GM21367 (cell line): Measurements from ENCODE around the gene SLC6A4.
"Not testable (repeated sequence)": the region's sequence is repeated elsewhere in the genome, so short reads cannot be mapped to it uniquely, and the experiment has no call there.

ENCODE experiments used
- ATAC-seq: cut with Tn5 transposase; IDR thresholded peaks from one replicate; pipeline ENCODE4 v1.9.1; 2021; ENCODE audit not compliant: unreplicated experiment

The SLC6A4 gene

GRCh38 chr17:30239089-30239462 is 3.6 kb upstream of the SLC6A4 start:
- ATAC-seq: no peak

GRCh38 chr17:30238387-30239088 is 3.0 kb upstream of the SLC6A4 start:
- ATAC-seq: no peak

GRCh38 chr17:30238003-30238344 is 2.5 kb upstream of the SLC6A4 start:
- no peak for ATAC-seq

GRCh38 chr17:30237296-30238002 is 2.0 kb upstream of the SLC6A4 start:
- no peak for ATAC-seq

GRCh38 chr17:30236766-30237165 is 1.3 kb upstream of the SLC6A4 start:
- ATAC-seq: no peak

- no peak for ATAC-seq
Measured at GRCh38 chr17:30236297-30236624, 764 bp upstream of the SLC6A4 start.

- no peak for ATAC-seq
Measured at GRCh38 chr17:30234964-30235363, 533 bp downstream of the SLC6A4 start.

GRCh38 chr17:30234296-30234695 is 1.2 kb downstream of the SLC6A4 start:
- no peak for ATAC-seq

- ATAC-seq: no peak
Measured at GRCh38 chr17:30232824-30233427, 2.6 kb downstream of the SLC6A4 start.

GRCh38 chr17:30232015-30232823 is 3.3 kb downstream of the SLC6A4 start:
- ATAC-seq: no peak

- no peak for ATAC-seq
Measured at GRCh38 chr17:30230596-30231125, 4.8 kb downstream of the SLC6A4 start.

- ATAC-seq: not testable (repeated sequence)
Measured at GRCh38 chr17:30230009-30230408, 5.5 kb downstream of the SLC6A4 start.

- no peak for ATAC-seq
Measured at GRCh38 chr17:30229012-30229411, 6.5 kb downstream of the SLC6A4 start.

GRCh38 chr17:30228011-30228410 is 7.5 kb downstream of the SLC6A4 start:
- no peak for ATAC-seq

GRCh38 chr17:30226878-30227277 is 8.6 kb downstream of the SLC6A4 start:
- ATAC-seq: no peak

- ATAC-seq: no peak
Measured at GRCh38 chr17:30225919-30226553, 9.5 kb downstream of the SLC6A4 start.

- no peak for ATAC-seq
Measured at GRCh38 chr17:30225112-30225511, 10.4 kb downstream of the SLC6A4 start.

GRCh38 chr17:30224419-30224960 is 11.0 kb downstream of the SLC6A4 start:
- no peak for ATAC-seq

- no peak for ATAC-seq
Measured at GRCh38 chr17:30222721-30223175, 12.7 kb downstream of the SLC6A4 start.

GRCh38 chr17:30222251-30222650 is 13.2 kb downstream of the SLC6A4 start:
- no peak for ATAC-seq

GRCh38 chr17:30221346-30221745 is 14.2 kb downstream of the SLC6A4 start:
- no peak for ATAC-seq
